Measurements from ENCODE around the gene OR4D2. TPM values are rescaled to one million over a fixed set of nuclear protein-coding genes. Genes with fewer than 3 reads are reported as not detected.

OR4D2 gene
- total RNA-seq, 2 donors from 2014 or later: not detected

DNA sequence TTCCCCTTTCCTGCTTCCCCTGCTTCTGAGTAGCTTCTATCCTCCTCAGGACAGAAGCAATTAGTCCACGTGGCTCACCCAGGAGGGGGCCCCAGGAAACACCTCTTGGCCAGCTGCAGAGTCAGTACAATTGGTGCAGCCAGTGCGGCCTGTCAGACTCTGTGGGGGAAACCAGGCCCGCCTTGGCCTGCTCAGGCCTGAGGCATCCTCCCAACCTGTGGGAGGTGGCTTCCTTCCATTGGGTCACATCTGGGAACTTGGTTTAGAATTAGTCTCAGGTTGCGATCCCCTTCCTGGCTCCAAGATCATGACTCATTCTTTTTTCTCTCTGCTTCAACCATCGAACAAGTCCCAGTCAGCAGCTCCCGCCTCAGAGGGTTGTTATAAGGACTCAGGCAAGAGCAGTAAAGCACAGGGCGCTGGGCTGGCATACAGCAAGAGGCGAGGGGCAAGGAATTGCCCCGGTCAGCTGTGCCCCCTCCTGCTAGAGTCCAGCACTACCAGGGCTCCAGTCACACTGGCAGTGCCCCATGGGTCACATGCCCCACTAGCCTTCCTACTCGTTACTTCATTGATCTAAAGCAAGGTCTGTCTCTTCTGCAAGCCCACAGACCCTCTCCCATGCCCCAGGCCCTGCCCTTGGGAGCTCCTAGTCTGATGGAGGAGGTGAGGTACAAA, 17.7 kb downstream of the OR4D2 start:
- H3K4me3 Mint-ChIP-seq: no peak overlapping the region
- no peaks in the 10 kb centered on the region for H3K4me1 Mint-ChIP-seq (ENCODE audit: low read depth)
- DNase-seq: no peak
- no peak for ATAC-seq (replicated peaks in 1 of 2)
- no peaks in the 10 kb centered on the region for H3K27me3 Mint-ChIP-seq (ENCODE audit: low read depth)
- no peaks in the 10 kb centered on the region for H3K9me3 Mint-ChIP-seq
- no peaks in the 10 kb centered on the region for H3K36me3 Mint-ChIP-seq (ENCODE audit: insufficient read depth in 2 of 2)
- no peak overlapping the region for H3K27ac Mint-ChIP-seq

DNA sequence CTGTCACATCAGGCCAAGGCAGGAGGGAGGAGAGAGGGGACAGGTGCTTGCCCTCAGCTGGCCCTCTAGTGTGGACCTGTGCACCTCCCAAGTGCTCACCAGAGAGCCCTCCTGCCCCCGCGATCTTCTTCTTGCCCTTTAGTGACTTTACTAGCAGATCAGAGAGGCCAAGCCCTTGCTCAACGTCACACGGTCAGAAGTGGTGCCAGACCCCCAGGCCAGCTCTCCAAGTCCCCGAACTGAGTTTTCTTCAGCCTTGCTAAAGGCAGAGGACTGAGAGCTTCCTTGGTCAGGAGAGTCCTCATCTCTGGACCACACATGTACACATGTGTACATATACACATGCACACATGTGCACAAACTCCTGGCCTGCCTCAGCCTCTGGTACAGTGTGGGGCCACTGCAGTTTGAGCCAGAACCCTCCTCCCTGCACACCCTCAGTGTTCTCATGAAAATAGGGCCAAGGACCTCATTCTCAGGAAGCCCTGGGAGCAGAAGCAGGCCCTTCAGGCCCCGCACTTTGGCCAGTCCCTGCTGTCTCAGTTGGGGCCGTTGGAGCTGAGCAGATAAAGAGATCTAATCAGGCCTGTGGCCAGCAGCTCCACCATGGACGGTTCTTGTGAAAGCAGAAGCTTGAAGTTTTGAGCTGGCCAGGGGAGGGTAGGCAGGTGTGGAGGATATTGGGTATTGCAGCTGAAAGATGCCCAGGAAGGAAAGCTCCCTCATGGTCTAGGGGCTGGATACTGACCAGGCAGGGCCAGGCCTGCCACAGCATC, 18.4 kb downstream of the OR4D2 start:
- Mint-ChIP-seq H3K27ac (no peak overlapping the region), H3K4me3 (no peak overlapping the region), H3K9me3 (no peaks in the 10 kb centered on the region), H3K27me3 (ENCODE audit: low read depth) (peaks cover 5% of the 10 kb centered on the region), H3K4me1 (ENCODE audit: low read depth) (no peaks in the 10 kb centered on the region), H3K36me3 (ENCODE audit: insufficient read depth in 2 of 2) (no peaks in the 10 kb centered on the region)
- DNase-seq (no peak), ATAC-seq (replicated peaks in 1 of 2) (no peak)

DNA sequence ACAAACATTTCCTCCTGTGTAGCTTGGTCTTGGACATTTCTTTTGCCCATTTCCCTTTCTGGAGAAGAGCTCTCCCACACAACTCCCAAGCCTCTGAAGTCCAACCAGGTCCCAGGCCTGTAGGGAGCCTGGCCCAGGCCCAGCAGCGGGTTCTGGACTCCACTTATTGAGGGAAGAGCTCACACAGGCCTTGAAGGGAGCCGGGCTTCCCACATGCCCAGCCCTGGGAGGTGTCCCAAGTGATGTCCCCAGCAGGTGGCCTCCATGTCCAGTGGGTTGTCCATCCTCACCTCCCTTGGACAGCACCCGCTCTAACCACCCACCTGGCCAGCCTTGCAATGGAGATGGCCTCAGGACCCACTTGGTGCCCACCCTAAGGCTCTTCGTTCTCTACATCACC, 19.8 kb downstream of the OR4D2 start:
- no peak overlapping the region for H3K27ac Mint-ChIP-seq
- DNase-seq: no peak
- H3K36me3 Mint-ChIP-seq (ENCODE audit: insufficient read depth in 2 of 2): no peaks in the 10 kb centered on the region
- no peaks in the 10 kb centered on the region for H3K9me3 Mint-ChIP-seq
- no peaks in the 10 kb centered on the region for H3K4me1 Mint-ChIP-seq (ENCODE audit: low read depth)
- peaks cover 12% of the 10 kb centered on the region for H3K27me3 Mint-ChIP-seq (ENCODE audit: low read depth)
- no peak for ATAC-seq (replicated peaks in 1 of 2)
- H3K4me3 Mint-ChIP-seq: no peak overlapping the region

DNA sequence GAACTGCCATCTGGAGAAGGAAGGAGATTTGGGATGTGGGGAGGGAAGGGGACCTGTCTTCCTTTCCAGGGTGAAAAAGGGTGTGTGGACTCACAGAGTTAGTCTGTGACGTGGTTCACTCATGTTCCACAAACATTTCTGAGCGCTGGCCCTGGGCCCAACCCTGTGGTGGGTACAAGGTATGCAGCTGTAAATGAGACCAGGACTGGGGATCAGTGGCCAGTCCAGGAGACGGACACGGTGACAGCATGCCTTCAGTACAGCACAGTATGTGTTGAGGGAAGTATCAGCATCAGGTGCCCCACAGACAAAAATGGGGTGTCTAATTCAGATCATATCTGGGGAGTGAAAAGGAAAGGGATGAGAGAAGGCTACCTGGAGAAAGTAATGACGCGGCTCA, 20.3 kb downstream of the OR4D2 start:
- H3K4me1 Mint-ChIP-seq (ENCODE audit: low read depth): no peaks in the 10 kb centered on the region
- no peaks in the 10 kb centered on the region for H3K9me3 Mint-ChIP-seq
- no peak overlapping the region for H3K27ac Mint-ChIP-seq
- peaks cover 12% of the 10 kb centered on the region for H3K27me3 Mint-ChIP-seq (ENCODE audit: low read depth)
- DNase-seq (no peak), ATAC-seq (replicated peaks in 1 of 2) (no peak)
- no peaks in the 10 kb centered on the region for H3K36me3 Mint-ChIP-seq (ENCODE audit: insufficient read depth in 2 of 2)
- no peak overlapping the region for H3K4me3 Mint-ChIP-seq

DNA sequence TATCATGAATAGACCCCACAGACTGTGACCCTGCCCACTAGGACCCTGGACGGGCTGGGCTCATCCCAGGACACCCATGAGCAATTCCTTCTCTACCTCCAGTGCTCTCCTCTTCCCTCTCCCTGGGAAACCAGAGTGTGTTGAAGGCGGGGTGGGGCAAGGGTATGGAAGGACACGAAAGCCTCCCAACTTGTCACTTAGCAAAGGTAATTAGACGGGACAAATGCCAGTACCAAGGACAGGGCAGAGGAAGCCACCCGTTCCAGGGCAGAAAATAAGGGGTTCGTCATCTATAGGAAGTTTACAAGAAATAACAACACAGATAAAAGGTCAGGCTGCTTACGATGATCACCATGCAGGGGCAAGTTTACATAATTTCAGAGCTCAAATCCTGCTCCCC, 20.9 kb downstream of the OR4D2 start:
- no peaks in the 10 kb centered on the region for H3K4me1 Mint-ChIP-seq (ENCODE audit: low read depth)
- no peak for ATAC-seq (replicated peaks in 1 of 2)

DNA sequence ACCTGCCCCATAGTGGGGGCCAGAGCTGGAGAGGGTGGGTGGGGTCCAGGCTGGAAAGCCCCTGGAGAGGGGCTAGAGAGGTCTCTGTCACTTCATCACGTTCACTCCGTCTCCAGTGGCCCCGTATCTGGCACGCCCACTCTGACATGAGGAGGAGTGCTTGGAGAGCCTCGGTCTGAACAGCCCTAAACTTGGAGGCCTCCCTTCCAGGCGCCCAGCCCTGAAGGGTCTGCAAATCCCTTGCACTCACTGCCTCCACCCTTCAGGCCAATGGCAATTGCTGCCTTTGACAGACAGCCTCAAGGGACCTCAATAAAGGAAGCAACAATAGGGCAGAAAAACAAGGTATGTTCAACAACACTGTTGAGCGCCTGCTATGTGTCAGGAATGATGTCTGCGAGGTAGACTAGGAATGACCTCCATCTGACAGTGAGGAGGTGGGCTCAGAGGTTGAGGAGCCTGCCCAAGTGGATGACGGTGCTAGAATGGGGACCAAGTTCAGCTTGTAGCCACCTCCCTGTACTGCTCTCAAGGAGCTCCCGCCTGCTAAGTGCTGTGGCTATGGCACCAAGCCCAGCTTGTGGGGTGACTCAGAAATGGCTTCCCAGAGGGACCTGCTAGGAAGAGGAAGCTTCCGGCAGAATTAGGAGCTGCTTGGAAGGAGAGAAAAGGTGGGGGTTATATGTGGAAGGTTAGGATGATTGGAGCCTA, 22.8 kb downstream of the OR4D2 start:
- no peaks in the 10 kb centered on the region for H3K9me3 Mint-ChIP-seq
- ATAC-seq (replicated peaks in 1 of 2) (no peak), DNase-seq (no peak)
- H3K36me3 Mint-ChIP-seq (ENCODE audit: insufficient read depth in 2 of 2): no peaks in the 10 kb centered on the region
- H3K4me1 Mint-ChIP-seq (ENCODE audit: low read depth): no peaks in the 10 kb centered on the region
- H3K4me3 Mint-ChIP-seq: no peak overlapping the region
- no peak overlapping the region for H3K27ac Mint-ChIP-seq
- H3K27me3 Mint-ChIP-seq (ENCODE audit: low read depth): peaks cover 12% of the 10 kb centered on the region

More for the DNA sequence above, 20.9 kb downstream of the OR4D2 start:
- H3K9me3 Mint-ChIP-seq: no peaks in the 10 kb centered on the region
- no peak overlapping the region for H3K27ac Mint-ChIP-seq
- DNase-seq: no peak
- no peak overlapping the region for H3K4me3 Mint-ChIP-seq
- H3K27me3 Mint-ChIP-seq (ENCODE audit: low read depth): peaks cover 12% of the 10 kb centered on the region
- no peaks in the 10 kb centered on the region for H3K36me3 Mint-ChIP-seq (ENCODE audit: insufficient read depth in 2 of 2)

DNA sequence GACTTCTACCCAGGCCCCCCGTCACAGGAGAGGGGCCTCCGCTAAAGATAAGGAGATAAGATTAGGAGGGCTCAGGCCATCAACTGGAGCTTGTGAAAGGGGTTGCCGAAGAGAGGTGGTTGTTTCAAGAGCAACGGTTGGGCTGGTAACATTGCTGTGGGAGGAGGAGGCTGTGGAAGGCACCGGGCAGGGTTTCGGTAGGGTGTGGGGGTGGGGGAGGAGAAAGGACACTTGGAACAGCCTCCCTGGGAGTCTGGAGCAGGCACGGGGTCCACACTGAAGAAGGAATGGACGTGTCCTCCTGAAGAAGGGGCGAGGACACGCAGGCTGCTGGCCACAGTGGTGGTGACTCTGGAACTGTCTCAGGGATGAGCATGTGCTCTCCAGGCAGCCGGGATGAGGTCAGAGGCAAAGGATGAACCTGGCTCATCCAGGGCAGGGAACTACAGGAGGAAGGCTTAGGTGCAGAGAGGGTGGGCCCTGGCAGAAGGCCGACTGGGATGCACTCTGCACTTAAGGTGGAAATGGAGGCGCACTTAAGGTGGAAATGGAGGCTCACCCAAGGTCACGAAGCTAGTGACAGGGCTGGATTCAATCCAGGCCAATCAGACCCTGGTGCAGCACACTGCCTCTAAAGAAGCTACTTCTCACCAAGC, 24.6 kb downstream of the OR4D2 start:
- Mint-ChIP-seq H3K4me1 (ENCODE audit: low read depth) (no peaks in the 10 kb centered on the region), H3K4me3 (no peak overlapping the region), H3K36me3 (ENCODE audit: insufficient read depth in 2 of 2) (no peaks in the 10 kb centered on the region), H3K27ac (no peak overlapping the region), H3K9me3 (no peaks in the 10 kb centered on the region), H3K27me3 (ENCODE audit: low read depth) (peaks cover 12% of the 10 kb centered on the region)
- DNase-seq (no peak), ATAC-seq (replicated peaks in 1 of 2) (no peak)

DNA sequence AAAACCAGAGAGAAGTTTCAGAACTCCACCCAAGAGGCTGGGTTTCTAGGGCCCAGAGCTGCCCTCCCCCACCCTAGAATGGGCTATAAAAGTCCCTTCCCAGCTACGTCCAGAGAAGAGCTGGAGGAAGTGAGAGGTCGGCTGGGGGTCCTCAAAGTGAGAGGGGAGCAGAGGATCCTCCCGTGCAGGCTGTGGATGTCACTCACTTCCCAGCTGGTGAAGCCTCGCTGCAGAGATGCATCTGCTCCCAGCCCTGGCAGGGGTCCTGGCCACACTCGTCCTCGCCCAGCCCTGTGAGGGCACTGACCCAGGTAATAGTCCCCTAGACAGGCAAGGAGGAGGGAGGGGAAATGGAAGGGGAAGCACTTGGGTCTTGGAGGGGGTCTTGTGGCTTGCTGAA, 25.8 kb downstream of the OR4D2 start, which contains the start of gene EPX:
Gene EPX (plus strand): TSS at position 115 of the 400 bp plus-strand sequence. CDS start 121 bp downstream, at position 236.
- Mint-ChIP-seq H3K36me3 (ENCODE audit: insufficient read depth in 2 of 2) (no peaks in the 10 kb centered on the region), H3K27ac (no peak within 1 kb of the TSS), H3K9me3 (no peaks in the 10 kb centered on the region), H3K27me3 (ENCODE audit: low read depth) (peaks cover 12% of the 10 kb centered on the region), H3K4me3 (no peak within 1 kb of the TSS), H3K4me1 (ENCODE audit: low read depth) (no peaks in the 10 kb centered on the region)
- ATAC-seq (replicated peaks in 1 of 2) (no peak), DNase-seq (no peak)

DNA sequence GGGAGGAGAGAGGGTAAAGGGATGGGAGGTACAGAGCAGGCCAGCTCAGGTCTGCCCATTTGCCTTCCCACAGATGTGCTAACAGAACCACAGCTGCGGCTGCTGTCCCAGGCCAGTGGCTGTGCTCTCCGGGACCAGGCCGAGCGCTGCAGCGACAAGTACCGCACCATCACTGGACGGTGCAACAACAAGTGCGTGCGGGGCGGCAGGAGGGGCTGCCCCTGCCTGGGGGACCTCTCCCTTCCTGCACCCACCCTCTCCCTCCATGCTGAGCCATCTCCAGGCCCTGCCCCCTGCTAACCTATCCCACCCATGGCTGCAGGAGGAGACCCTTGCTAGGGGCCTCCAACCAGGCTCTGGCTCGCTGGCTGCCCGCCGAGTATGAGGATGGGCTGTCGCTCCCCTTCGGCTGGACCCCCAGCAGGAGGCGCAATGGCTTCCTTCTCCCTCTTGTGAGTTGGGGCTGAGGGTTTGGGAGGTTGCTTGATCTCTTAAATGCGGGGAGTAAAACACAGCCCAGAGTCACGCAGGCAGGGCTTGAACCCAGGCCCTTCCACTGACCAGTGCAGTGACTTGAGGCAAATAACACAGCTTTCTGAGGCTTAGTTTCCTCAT, 27.0 kb downstream of the OR4D2 start:
- no peaks in the 10 kb centered on the region for H3K9me3 Mint-ChIP-seq
- ATAC-seq (replicated peaks in 1 of 2): no peak
- DNase-seq: no peak
- no peak overlapping the region for H3K4me3 Mint-ChIP-seq
- H3K36me3 Mint-ChIP-seq (ENCODE audit: insufficient read depth in 2 of 2): no peaks in the 10 kb centered on the region
- H3K27ac Mint-ChIP-seq: no peak overlapping the region
- no peaks in the 10 kb centered on the region for H3K4me1 Mint-ChIP-seq (ENCODE audit: low read depth)
- H3K27me3 Mint-ChIP-seq (ENCODE audit: low read depth): peaks cover 22% of the 10 kb centered on the region

DNA sequence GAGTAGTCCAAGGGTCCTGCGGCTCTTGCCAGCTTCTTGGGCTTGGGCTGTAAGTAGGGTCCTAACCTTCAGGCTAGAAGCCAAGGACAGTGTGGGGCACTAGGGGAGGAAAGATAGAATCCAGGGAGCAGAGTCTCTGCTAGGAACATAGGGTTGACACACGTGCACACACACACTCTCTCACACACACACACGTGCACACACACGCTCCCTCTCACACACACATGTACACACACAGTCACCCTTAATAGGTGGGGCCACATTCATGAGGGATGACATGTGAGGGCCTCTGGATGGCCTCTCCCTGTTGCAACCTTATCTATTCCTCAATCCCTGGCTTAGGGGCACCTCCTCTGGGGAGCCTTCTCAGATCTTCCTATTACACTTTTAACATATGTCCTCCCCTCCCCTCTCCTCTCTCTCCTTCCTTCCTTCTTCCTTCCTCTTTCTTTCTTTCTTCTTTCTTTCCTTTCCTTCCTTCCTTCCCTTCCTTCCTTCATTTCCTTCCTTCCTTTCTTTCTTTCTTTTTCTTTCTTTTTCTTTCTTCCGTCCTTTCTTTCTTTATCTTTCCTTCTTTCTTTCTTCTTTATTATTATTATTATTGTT, 28.8 kb downstream of the OR4D2 start:
- DNase-seq (no peak), ATAC-seq (replicated peaks in 1 of 2) (no peak)
- peaks cover 18% of the 10 kb centered on the region for H3K27me3 Mint-ChIP-seq (ENCODE audit: low read depth)
- H3K9me3 Mint-ChIP-seq: no peaks in the 10 kb centered on the region
- H3K4me1 Mint-ChIP-seq (ENCODE audit: low read depth): no peaks in the 10 kb centered on the region
- H3K27ac Mint-ChIP-seq: peak overlapping the region; percentile 38
- no peak overlapping the region for H3K4me3 Mint-ChIP-seq
- H3K36me3 Mint-ChIP-seq (ENCODE audit: insufficient read depth in 2 of 2): no peaks in the 10 kb centered on the region

DNA sequence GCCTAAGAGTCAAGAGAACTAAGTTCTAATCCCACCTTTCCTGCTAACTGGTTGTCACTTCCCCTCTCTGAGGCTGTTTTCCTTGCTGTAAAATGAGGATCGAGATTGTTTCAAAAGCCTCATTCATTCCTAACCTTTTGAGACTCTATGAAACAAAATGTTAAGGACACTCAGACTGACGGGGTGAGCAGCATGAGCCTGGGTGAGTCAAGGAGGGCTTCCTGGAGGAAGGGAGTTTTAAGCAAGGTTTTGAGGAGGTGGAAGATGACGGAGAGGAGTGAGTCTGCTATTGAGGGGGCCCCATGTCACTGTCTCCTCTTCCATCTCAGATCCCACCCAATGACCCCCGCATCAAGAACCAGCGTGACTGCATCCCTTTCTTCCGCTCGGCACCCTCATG, 29.8 kb downstream of the OR4D2 start:
- Mint-ChIP-seq H3K9me3 (no peaks in the 10 kb centered on the region), H3K4me1 (ENCODE audit: low read depth) (no peaks in the 10 kb centered on the region), H3K36me3 (ENCODE audit: insufficient read depth in 2 of 2) (no peaks in the 10 kb centered on the region), H3K27me3 (ENCODE audit: low read depth) (peaks cover 10% of the 10 kb centered on the region), H3K4me3 (no peak overlapping the region), H3K27ac (no peak overlapping the region)
- ATAC-seq (replicated peaks in 1 of 2) (no peak), DNase-seq (no peak)

DNA sequence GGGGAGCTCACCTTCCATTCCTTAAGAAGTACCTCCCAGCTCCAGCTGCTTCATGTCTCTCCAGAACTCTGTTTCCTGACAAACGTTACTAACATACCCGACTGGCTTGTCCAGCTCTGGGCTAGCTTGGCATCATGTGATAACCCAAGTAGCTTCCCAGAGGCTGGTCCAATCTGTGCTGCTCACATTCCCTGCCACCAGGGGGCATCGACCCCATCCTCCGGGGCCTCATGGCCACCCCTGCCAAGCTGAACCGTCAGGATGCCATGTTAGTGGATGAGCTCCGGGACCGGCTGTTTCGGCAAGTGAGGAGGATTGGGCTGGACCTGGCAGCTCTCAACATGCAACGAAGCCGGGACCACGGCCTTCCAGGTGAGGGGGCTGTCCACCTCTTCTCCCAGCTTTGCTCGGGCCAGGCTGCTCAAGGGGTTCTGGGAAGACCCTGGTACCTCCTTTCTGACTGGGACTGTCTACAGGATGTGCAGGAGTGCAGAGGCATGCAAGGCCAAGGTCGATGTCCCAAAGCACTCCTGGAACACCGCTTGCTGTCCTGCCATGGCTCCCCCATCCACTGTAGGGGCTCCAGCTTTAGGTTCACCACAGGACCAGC, 33.3 kb downstream of the OR4D2 start:
- ATAC-seq (replicated peaks in 1 of 2): peak; percentile 73 to 79

More for the DNA sequence above, 33.3 kb downstream of the OR4D2 start:
- Mint-ChIP-seq H3K36me3 (ENCODE audit: insufficient read depth in 2 of 2) (no peaks in the 10 kb centered on the region), H3K27ac (no peak overlapping the region), H3K4me3 (no peak overlapping the region), H3K4me1 (ENCODE audit: low read depth) (no peaks in the 10 kb centered on the region), H3K9me3 (no peaks in the 10 kb centered on the region), H3K27me3 (ENCODE audit: low read depth) (peaks cover 10% of the 10 kb centered on the region)
- peak; percentile 59 to 68 for DNase-seq

Data from activated T-cell treated with anti-CD3 and anti-CD28 coated beads, Interleukin-2, amount 50 U/mL, for 72 hours (primary cell).